ENCODE data around the gene MB21D2.

DNA sequence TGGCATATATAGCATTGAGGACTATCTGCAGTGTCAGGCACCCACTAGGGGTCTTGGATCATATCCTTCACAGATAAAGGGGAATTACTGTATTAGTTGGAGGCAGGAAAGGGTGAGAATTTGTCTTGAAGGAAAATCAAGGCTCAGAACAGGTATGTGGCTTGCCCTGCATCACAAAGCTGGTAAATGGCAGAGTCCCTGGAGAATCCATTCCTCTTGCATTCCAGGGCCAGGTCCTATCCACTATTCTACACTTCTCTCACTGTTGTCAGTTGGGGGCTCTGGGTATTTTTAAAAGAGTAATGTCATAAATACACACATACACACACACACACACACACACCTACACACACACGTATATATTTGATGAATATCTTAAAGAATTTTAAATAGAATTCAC lies 170.5 kb downstream of the MB21D2 start:
- TF ChIP-seq, protein P1, sequence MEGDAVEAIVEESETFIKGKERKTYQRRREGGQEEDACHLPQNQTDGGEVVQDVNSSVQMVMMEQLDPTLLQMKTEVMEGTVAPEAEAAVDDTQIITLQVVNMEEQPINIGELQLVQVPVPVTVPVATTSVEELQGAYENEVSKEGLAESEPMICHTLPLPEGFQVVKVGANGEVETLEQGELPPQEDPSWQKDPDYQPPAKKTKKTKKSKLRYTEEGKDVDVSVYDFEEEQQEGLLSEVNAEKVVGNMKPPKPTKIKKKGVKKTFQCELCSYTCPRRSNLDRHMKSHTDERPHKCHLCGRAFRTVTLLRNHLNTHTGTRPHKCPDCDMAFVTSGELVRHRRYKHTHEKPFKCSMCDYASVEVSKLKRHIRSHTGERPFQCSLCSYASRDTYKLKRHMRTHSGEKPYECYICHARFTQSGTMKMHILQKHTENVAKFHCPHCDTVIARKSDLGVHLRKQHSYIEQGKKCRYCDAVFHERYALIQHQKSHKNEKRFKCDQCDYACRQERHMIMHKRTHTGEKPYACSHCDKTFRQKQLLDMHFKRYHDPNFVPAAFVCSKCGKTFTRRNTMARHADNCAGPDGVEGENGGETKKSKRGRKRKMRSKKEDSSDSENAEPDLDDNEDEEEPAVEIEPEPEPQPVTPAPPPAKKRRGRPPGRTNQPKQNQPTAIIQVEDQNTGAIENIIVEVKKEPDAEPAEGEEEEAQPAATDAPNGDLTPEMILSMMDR (conservative IDR thresholded peaks at IDR 0.05; ENCODE audit: low read depth, low read length), result no peak
- no peak for TF ChIP-seq EZH2phosphoT487 (IDR thresholded peaks at IDR 0.05; ENCODE audit: borderline replicate concordance, low read length)
- no peak for TF ChIP-seq EZH2 (IDR thresholded peaks at IDR 0.05; ENCODE audit: low read length, unreplicated experiment)
